ENCODE results near the gene AASDH.

DNA sequence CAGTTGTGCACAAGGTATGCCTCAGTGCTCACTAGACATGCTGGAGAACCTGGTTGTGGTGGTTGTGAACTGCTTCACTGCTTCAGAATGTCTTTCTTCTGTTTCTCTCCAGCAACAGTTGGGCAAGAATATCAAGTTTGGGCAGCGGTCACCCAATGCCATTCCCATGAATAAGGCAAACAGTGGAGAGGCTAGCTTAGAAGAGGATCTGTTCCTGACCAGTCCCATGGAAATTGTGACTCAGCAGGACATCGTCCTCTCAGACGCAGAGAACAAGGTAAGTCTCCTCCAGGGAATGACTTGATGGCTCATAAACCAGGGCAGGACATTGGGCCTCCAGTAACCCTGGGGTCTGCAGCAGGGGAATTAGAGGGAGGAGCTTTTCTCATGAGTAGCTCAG, 79.9 kb downstream of the AASDH start:
- TF ChIP-seq, protein P1, sequence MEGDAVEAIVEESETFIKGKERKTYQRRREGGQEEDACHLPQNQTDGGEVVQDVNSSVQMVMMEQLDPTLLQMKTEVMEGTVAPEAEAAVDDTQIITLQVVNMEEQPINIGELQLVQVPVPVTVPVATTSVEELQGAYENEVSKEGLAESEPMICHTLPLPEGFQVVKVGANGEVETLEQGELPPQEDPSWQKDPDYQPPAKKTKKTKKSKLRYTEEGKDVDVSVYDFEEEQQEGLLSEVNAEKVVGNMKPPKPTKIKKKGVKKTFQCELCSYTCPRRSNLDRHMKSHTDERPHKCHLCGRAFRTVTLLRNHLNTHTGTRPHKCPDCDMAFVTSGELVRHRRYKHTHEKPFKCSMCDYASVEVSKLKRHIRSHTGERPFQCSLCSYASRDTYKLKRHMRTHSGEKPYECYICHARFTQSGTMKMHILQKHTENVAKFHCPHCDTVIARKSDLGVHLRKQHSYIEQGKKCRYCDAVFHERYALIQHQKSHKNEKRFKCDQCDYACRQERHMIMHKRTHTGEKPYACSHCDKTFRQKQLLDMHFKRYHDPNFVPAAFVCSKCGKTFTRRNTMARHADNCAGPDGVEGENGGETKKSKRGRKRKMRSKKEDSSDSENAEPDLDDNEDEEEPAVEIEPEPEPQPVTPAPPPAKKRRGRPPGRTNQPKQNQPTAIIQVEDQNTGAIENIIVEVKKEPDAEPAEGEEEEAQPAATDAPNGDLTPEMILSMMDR (IDR thresholded peaks at IDR 0.05), result no peak
- TF ChIP-seq EZH2 (IDR thresholded peaks at IDR 0.05; ENCODE audit: borderline replicate concordance, insufficient read depth, low read depth, low read length, poor library complexity, severe bottlenecking), result no peak

All from B cell (primary cell).